Stimulated activated CD8-positive, alpha-beta memory T cell treated with anti-CD3 and anti-CD28 coated beads, Interleukin-15, amount 100 ng/mL, for 24 hours (primary cell): ENCODE measurements around the gene PEX11A.

Experiments
- DNase-seq: peaks from one replicate; pipeline ENCODE4 v3.0.0-alpha.2; 2020; ENCODE audit warnings: low read depth

Gene PEX11A

DNA sequence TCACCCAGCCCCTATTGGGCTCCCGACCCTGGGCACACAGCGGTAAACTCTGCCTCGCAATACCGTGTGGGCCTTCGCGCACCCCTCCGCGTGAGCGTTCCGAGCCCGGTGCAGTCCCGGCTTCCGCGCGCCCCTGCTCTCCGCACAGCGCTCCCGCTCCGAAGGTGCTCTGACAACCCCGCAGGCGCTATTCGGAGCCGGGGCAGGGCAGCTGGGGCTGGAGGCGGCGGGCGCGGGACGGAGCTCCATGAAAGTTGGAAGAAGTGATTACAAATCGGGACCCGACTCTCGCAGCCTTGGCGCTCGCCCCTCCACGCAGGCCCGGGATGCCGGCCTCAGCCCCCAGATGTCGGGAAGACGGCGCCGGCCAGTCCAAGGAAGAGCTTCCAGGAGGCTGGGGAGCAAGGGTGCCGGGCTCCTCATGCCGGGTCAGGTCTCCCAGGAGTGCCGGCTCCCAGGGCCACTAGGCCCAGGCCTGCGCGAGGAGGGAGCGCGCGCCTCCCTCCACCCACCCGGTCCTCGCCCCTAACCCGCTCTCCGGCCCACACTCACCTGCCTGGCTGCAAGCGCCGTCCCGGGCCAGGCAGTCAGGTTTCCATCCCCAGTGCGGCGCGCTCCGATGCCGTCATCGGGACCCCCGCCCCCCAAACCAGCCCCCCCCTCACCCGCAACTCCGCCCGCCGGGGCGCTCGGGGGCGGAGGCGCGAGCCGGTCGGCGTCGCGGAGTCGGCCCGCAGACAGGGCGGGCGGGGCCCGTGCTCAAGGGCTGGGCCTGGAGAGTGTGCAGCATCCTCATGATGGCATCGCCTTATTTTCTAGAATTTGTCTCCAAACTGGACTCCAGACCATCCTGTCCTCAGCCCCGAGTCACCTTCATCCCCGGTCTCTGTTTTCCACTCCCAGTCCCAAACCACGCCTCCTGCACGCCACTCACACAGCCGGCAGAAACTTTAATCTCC, 35.4 kb downstream of the PEX11A start, which contains the start of gene KIF7:
Gene KIF7 (minus strand): TSS at position 621 of the 959 bp plus-strand sequence. CDS start 2,537 bp downstream, outside the sequence.
- DNase-seq: no peak

DNA sequence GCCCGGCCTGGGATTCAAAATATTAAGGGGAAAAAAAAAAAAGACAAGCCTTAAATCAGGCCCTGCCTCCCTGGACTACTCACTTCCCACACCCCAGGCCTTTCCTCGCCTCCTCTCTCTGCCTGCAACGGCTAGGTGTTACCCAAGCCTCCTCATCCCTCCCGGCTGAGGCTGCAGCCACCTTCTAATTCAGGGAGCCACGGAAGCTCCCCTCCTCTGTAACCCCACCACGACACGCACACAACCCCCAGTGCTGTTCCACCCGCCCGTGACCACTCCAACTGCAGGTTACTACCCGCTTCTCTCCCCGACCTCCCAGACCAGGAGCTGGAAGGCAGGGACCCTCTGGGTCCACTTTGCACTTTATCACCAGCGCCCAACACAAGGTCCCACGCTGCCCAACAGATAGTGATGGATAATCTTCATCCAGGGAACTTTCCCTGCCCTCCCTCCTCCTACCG, 36.2 kb downstream of the PEX11A start:
- no peak for DNase-seq

DNA sequence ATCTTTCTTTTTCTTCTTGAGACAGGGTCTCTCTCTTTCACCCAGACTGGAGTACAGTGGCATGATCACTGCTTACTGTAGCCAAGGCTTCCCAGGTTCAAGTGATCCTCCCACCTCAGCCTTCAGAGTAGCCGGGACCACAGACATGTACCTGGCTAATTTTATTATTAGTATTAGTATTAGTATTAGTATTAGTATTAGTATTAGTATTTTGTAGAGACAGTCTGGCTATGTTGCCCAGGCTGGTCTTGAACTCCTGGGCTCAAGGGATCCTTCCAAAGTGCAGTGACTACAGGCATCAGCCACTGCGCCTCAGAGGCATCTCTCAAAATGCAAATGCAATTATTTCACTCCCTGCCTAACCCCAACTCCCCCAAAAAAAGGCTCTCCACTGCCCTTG, 37.0 kb downstream of the PEX11A start:
- no peak for DNase-seq

DNA sequence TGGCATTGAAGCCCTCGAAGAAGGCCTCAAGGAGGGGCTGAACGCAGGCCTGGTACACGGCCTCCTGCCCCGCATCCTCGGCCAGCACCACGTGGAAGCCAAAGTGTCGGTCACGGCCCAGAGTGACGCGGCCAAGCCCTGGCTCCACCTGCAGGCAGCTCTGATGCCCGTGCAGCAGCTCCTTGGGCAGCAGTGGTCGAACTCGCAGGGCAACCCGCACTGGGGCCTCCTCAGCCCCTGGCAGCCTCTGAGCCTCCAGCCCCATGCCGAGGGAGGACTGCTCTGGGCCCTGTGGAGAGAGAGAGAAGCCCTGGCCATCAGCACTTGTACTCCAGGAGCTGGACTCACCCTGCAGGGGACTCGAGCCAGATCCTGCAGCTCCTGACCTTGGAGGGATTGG, 37.9 kb downstream of the PEX11A start:
- no peak for DNase-seq

DNA sequence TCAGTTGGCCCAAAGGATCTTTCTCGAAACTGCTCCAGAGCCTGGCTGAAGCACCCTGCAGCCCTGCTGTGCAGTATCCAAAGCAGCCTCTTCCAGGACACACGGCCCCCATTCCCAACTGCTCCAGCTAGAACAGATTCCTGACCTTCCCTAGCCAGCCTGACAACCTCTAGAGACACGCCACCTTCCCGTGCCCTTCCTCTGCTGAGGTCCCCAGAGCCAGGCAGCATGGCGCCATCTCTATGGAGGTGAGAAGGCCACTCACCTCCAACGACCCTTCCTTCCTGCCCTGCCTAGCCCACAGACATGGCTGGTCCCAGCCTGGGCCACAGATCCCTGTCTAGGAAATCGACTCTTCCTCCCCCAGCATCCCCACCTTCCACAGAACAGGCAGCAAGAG, 38.4 kb downstream of the PEX11A start:
- DNase-seq: no peak

DNA sequence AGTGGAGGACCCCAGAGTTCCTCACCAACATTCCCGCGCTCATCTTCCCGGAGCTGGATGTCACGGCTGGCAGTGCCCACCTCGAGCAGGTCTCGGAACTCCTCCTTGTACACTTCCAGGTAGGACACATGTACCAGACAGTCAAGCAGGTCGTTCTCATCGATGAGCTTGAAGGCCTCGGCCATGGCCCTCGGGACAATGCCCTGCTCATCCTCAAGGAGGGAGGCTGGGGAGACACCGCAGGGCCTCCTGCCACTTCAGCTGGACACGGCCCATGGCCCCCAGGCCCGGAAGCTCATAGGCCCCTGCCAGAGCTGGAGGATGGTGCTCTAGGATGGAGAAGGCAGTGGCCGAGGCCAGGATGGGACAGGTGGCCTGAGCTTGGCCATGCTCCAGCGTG, 40.8 kb downstream of the PEX11A start:
- no peak for DNase-seq

DNA sequence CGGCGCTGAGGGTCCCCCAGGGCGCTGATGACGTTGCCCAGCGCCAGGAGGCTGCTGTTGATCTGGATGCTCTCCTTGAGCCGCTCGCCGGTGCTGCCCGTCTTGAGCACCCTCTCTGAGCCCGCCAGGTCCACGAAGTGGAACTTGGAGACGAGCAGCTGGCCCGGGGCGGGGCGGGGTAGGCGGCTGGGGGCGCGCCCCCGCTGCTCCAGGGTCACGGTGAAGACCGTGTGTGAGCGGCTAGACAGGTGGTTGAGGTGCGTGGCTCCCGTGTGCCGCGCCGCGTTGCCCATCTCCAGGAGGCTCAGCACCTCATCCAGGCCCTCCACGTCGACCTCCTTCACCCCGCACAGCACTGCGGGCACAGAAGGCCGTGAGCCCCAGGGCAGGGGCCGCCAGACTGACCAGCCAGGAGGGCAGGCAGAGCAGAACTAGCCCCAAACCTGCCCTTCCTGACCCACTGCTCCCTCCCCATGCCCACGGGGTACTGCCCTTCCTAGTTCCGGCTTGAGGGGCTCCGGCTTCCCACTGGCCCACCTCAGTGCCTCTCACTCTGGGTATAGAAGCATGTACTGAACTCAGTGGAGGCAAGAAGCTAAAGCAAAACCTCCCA, 41.4 kb downstream of the PEX11A start:
- DNase-seq: no peak

DNA sequence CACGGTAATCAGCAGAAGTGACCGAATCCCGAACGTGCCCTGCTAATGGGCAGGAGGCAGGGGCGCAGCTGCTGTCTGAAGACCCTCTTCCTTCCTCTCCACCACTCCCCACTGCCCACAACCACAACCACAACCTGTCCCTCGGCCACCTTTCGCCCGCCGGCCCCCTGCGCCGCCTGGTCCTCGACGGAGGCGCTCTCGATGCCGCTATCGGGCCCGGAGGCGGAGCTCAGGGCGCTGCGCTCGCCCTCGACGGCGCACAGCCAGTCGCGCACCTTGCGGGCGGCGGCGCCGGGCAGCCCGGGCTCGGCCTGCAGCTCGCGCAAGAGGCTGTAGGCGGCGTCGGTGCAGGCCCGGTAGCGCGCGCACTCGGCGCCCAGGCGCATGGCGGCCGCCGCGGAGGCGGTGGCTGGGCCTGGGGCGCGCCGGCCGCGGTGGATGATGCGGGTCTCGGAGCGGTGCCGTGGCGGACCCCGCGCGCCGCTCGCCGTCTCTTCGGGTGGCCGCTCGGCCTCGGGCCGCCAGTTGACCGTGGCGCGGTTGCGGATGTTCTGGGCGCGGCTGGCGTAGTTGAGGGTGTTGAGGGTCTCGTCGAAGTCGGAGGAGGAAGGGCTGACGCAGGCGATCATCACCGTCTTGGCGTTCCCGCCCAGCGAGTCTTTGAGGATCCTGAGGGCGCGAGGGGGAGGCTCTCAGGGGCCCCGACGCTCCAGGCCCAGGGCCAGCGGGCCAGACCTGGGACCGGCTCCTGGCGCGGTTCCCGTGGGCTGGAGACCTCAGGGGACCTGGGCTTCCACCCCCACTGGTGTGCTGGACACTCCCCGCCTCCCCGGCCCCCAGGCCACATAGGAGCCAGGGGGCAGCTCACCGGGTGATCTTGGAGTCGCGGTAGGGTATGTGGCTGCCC, 42.2 kb downstream of the PEX11A start:
- DNase-seq: no peak

DNA sequence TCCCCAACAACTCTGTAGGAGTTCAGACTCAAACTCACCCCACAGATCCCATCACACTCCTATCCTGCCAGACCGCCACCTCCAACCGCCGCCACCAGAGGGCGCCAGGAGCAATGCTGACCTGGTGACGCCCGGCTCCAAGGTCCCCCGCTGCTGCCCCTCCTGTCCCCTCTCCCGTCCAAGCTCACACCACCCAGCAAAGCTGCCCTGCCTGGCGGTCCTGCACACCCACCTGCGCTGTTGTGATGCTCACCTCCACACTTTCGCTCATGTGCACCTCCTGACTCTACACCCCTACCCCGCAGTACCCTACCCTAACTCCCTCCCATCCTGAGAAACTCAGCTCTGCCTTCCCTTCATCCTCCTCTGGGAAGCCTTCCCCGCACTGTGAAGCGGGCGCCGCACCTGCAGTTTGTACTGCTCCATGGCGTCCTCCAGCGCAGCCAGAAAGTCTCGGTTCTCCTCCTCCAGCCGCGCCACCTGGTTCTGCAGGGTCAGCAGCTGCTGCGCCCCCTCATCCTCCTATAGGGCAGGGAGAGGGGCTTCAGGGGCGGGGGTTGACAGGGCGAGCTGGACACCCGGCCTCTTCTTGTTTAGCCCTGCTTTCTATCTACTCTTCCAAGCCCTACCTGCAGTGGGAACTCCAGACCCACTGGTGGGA, 43.2 kb downstream of the PEX11A start:
- peak; percentile 55 for DNase-seq

DNA sequence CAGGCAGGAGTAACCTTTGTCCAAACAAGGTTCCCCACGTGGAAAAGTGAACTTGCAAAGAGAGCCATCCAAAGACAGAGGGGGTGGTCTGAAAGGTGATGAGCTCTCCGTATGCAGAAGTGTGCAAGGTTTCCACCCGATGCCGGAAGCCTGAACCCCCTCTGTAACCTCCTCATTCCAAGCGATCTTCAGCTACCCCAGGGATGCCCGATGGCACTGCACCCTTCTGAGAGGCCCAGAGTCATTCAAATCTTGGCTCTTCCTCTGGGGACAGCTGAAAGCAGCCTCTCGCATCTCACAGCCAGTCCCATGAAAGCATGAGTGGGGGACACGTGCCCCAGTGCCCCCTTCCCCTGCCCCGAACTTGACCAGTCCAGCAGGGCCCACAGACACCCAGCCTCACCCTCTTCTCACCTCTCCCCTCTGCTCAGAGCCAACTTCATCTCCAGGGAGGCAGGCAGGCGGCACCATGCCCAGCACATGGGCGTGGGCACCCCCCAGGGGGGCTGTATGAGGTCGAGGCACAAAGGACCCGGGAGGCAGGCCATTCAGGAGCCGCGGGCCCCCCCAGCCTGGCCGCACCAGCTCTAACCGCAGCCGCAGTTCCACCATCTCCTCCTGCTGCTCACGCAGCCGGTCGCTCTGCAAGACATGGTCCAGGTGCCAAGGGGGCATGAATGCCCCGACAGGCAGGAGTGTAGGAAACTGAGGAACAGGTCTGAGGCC, 44.0 kb downstream of the PEX11A start:
- DNase-seq: no peak

DNA sequence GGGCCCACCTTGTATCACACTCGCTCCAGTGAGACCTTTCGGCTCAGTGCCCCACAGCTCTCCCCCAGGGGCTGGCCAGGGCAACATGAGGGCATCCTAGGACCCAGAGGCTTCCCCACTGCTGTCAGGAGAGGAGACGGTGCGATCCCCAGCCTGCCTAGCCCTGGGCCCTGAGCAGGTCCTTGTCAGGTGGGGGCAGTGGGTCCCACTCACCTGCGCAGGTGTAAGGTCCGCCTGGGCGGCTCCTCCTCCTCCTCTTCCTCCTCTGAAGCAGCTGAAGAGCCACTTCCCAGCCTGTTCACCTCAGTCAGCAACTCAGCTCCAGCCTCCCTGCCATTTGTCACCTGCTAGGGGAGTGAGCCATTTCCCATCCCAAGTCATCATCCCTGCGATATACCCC, 44.9 kb downstream of the PEX11A start:
- no peak for DNase-seq

DNA sequence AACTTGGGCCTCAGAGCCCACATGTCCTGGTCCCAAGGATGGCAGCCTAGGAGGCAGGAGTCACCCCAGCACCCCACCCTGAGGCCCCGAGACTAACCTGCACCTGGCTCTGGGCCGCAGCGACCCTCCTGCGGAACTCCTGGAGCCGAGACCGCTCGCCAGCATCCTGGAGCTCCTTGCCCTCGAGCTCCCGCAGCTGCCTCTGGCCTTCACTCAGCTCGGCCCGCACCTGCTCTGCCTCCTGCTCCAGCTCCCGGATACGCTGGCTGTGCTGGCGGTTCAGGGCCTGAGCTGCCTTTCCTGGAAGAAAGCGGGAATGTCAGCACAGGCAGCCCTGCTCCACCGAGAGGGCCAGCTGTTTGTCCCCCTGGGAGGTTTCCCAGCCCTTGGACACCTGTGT, 48.4 kb downstream of the PEX11A start:
- DNase-seq: no peak

DNA sequence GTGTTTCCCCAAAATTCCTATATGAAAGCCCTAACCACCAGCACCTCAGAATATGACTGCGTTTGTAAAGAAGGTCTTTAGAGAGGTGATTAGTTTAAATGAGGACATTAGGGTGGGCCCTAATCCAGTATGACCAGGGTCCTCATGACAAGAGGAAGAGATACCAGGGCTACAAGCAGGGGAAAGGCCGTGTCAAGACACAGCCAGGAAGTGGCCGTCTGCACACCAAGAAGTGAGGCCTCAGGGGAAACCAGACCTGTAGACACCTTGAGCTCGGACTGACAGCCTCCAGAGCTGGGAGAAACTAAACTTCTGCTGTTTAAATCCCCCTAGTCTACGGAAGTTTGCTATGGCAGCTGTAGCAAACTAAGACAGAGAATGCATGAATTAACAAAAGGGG, 49.5 kb downstream of the PEX11A start:
- no peak for DNase-seq

DNA sequence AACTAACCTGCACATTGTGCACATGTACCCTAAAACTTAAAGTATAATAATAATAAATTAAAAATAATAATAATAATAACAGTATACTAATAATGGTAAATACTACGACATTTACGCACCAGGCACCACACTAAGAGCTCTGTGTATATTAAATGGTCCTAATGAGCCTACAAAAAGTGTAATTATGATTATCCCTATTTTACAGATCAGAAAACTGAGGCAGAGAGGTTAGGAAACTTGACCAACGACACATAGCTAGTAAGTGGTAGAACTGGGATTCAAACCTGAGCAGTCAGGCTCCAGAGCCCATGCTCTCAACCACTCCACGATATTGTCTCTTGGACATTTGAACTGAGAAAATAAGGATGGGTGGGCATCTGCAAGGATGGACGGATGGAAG, 50.3 kb downstream of the PEX11A start:
- DNase-seq: no peak

DNA sequence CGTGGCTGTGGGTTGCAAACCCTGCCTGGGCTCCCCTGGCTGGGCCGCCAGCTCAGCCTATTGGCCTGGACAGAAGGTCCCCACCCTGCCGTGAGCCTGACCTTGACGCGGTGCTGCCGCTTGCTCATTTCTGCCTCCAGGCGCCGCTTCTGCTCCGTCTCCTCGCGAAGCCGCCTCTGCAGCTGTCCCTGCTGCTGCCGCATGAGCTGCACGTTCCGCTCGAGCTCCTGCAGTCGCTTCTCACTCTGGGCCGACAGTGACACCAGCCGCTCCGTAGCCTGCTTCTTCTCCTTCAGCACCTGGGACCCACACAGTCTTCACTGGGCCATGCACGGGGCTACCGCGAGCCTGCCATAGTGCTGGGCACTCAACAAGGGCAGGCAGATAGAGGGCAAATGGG, 57.0 kb downstream of the PEX11A start:
- no peak for DNase-seq

DNA sequence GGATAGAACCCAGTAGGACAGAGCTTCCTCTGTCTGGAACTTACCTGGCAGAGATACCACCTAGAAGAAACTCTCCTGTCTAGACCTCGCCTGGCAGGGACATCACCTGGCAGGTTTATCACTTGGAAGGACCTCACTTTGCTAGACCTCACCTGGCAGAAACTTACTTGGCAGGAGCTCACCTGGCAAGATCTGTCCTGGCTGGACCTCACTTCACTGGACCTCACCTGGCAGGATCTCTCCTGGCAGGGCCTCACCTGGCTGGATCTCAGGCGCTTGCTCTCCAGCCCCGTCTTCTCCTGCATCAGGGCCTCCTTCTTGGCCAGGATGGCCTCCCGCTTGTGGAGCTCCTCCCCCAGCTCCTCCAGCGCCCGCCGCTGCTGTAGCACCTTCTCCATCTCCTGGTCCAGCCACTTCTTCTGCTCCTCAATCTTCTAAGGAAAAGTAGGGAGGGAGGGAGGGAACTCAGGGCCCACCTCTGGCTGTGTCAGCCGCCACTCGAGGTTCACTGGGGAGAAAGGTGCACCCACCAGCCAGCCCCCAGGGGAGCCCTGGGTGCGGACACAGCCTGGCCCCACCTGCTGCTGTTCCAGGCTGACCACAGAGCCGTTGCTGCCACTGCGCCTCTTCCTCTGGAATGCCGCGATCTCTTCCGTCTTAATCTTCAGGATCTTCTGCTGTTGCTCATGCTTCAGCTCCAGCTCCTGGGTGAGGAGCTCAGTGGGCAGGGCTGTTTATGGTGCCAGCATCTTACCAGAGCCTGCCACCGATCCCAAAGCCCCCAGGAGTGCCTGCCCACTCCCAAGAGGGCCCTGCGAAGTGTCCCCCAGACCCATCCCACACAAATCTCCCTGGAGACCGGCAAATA, 57.8 kb downstream of the PEX11A start:
- DNase-seq: no peak

DNA sequence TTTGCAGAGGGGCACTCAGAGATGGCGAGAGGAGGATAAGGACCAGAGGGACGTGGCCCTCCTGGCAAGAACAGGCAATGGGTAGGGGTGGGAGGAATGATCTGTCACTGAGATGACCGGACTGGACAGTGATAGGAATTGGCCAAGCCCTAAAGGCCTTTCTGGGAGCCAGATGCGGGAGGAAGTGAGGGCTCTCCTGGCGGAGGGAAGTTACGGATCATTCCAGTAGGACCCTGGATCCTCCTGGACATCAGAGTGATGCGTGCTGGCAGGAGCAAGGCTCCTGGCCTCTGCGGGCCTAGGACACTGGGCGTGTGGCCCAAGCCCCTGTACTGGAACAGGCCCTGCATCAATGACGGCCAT, 58.7 kb downstream of the PEX11A start:
- DNase-seq: no peak
